ENCODE results near the gene GASK1A.

GASK1A gene

DNA sequence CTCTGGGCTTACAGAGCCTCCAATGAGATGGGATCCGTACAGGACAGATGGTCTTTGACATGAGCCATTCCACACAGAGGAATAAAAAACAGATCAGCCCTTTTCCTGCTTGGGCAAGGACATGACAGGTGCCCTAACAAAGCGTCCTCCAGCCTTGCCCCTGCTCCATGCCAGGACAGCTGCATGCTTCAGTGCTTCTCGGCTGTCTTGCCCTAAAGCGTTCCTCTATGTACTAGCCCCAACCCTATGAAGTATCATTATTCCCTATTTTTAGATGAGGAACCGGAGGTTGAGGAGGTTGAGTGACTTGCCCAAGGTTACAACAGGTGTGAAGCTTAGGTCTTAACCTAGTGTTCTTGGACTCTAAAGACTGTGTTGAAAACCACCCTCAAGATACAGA is 116.3 kb downstream of the GASK1A start:
- no peak for DNase-seq

DNA sequence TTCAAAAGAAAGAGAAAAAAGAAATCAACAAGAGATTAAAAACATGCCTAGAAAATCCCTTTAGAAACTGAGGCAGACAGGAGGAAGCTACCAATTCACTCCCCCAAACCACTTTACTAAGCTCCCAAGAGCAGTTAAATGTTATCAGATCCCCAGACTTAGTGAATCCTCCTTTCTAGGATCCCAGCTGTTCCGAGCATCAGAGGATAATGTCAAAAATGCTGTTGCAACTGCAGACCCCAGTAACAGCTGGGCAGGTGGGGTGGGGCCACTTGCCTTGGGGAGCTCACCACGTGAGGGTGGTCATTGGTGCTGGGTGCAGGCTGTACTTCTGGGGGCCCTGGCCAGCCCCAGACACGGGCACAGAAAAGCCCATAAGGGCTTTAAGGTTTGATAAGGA is 117.7 kb downstream of the GASK1A start:
- no peak for DNase-seq

DNA sequence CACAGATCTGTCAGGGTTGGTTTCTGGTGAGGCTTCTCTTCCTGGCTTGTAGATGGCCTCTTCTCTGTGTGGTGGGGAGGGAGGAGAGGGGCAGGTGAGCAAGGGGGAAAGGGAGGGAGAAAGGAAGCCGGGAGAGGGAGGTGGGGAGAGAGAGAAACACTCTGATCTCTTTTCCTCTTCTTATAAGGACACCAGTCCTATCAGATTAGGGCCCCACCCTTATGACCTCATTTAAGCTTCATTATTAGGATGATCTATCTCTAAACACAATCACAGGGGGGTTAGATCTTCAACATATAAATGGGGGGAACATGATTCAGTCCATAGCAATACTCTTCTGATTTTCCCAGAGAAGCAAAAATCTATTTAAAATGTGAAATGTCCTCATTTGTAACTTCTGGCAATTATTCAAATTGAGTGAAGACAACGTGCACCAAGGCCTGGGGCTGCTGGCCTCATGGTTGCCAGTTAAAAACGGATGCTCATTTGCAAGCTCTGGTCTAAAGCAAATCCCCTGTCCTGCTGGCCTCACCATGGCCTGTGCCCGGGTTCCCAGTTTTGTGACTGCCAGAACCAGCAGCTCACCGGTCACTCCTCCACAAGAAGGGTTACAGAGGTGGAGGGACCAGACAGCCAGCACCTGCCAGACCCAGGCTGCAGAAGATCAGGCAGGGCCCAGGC is 118.4 kb downstream of the GASK1A start:
- DNase-seq = no peak

GRCh38 chr3:43098761-43099160 is 119.7 kb downstream of the GASK1A start:
- no peak for DNase-seq

DNA sequence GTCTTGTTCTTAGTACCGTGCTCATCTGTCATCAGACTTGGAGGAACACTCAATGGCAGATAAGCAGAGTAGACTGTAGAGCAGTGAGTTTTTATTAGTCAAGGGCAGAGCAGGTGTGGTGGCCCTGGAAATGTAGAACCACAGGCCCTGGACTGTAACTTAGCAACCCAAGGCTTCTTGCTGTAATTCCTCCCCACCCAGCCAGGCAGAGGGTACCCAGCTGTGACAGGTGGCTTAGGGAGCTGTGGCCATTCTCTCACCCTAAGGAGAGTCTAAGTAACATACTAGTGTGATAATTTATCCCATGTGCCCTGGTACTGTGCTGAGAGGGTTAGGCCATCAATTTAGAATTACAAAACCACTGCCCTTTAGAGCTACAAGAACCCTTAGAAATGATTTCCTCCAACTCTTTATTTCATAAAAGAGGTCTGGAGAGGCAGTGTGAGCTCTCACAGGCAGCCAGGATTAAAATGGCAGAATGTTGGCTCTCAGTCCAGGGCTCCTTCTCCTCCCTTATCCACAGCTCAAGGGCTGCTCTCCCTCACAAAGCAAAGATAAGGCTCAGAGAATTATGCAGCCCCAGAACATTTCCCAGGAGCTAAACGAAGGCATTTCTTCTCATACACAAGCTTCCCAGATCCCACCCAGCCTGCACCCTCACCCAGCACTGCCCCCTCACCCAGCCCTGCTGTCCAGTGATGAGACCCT is 123.8 kb downstream of the GASK1A start:
- peak; percentile 6 for DNase-seq

DNA sequence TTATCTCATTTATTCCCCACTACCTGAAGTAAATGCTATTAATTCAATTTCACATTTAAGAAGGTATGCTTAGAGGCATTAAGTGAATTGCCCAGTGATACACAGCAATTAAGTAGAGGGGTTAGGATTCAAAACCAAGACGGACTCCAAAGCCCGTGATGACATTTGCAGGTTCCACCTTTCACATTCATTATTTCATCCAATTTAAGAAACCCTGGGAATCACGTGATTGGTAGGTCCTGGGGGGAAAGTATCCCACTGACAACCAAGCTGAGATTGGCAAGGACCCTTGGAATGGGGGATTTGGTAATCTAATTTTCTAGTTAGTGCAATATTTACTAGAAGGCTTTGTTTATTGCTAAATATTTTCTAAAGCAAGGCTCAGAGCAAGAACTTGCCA is 124.9 kb downstream of the GASK1A start:
- no peak for DNase-seq

- no peak for DNase-seq
Measured at GRCh38 chr3:43104660-43105595, 125.8 kb downstream of the GASK1A start.

- peak; percentile 82 for DNase-seq
Measured at GRCh38 chr3:43105596-43106292, 126.6 kb downstream of the GASK1A start, which contains the start of gene POMGNT2. Gene POMGNT2, minus strand, starts transcription at chr3:43106079. Its CDS starts 24,648 bp downstream, at chr3:43081431.

DNA sequence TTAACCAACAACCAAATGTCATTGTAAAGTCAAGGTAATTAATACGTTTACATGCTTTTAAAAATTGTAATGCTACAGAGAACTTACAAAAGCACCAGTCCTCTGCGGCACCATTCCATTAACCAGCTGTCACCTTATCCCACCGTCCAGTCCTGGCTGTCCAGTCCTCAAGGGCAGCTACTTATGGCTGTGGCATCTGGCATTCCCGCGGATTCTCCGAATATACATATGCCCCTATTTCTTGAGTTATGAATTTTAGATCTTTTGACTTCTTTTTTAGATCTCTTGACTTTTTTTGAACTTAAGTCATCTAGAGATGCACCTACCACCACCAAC is 127.2 kb downstream of the GASK1A start:
- DNase-seq = no peak

All from NCI-H69 (cell line).